HL-60 (cell line): ENCODE measurements around the gene CCDC9.

Source experiments
- DNase-seq, 2 experiments: peaks; one replicate each; pipeline ENCODE4 v3.0.0-alpha.2; 2010 to 2020; ENCODE audit warnings: low read depth in 1 of 2, low spot score in 1 of 2
- H3K27ac ChIP-seq: fragments of 250-450 bp; sonication (Bioruptor Pico); replicated peaks from 2 replicates; pipeline ENCODE4 v1.5.1; 2020; ENCODE audit warnings: mild to moderate bottlenecking, moderate library complexity
- H3K27me3 ChIP-seq: fragments of 250-450 bp; sonication (Bioruptor Pico); 2 replicates; pipeline ENCODE4 v1.5.1; 2021; ENCODE audit warnings: mild to moderate bottlenecking, moderate library complexity; ENCODE audit not compliant: insufficient read depth, poor library complexity, severe bottlenecking
- H3K4me3 ChIP-seq: replicated peaks from 2 replicates; pipeline ENCODE4 v1.5.1; 2011; ENCODE audit warnings: mild to moderate bottlenecking, control low read depth, low read length; ENCODE audit not compliant: insufficient read depth
- CTCF ChIP-seq: IDR thresholded peaks from one replicate; pipeline ENCODE4 v1.5.1; 2011; ENCODE audit warnings: low read length, control low read depth, inconsistent platforms; ENCODE audit not compliant: insufficient read depth
- GABPA ChIP-seq: IDR thresholded peaks from 2 replicates; pipeline ENCODE4 v1.6.1; 2012; ENCODE audit warnings: low read depth
- POLR2AphosphoS5 ChIP-seq: IDR thresholded peaks from 2 replicates; pipeline ENCODE4 v1.6.1; 2012; ENCODE audit warnings: low read depth
- REST ChIP-seq: IDR thresholded peaks from 2 replicates; pipeline ENCODE4 v1.6.1; 2012; ENCODE audit warnings: low read depth; ENCODE audit not compliant: insufficient replicate concordance
- SPI1 ChIP-seq: IDR thresholded peaks from 2 replicates; pipeline ENCODE4 v1.6.1; 2012; ENCODE audit warnings: low read depth, mild to moderate bottlenecking, borderline replicate concordance

CCDC9 gene

GRCh38 chr19:47269596-47269995 is 13.3 kb downstream of the CCDC9 start:
- Histone ChIP-seq H3K27ac (no peak overlapping the region), H3K4me3 (no peak overlapping the region), H3K27me3 (no peaks in the 10 kb centered on the region)
- no peak for TF ChIP-seq REST
- no peak for TF ChIP-seq POLR2AphosphoS5
- no peak for TF ChIP-seq CTCF
- TF ChIP-seq GABPA: no peak
- TF ChIP-seq SPI1: no peak
- DNase-seq: no peak

GRCh38 chr19:47270408-47270807 is 14.1 kb downstream of the CCDC9 start:
- DNase-seq: no peak
- no peaks in the 10 kb centered on the region for H3K27me3 ChIP-seq
- H3K27ac ChIP-seq: no peak overlapping the region
- TF ChIP-seq REST (no peak), SPI1 (no peak), CTCF (no peak), POLR2AphosphoS5 (no peak), GABPA (no peak)
- H3K4me3 ChIP-seq: no peak overlapping the region

GRCh38 chr19:47271949-47272348 is 15.6 kb downstream of the CCDC9 start:
- Histone ChIP-seq H3K27me3 (no peaks in the 10 kb centered on the region), H3K4me3 (no peak overlapping the region), H3K27ac (0 out of 2 replicates have a peak overlapping the region, but pooled peaks have one; percentile 27)
- no peak for TF ChIP-seq GABPA
- peak; percentile 54; the same call in 1 of the 2 replicates for TF ChIP-seq SPI1
- peak in 1 of 2 experiments; percentile 54 for DNase-seq

- H3K27ac ChIP-seq: peak overlapping the region; percentile 96
- peak in 1 of 2 experiments; percentile 57 for DNase-seq
- TF ChIP-seq CTCF: no peak
- TF ChIP-seq REST: no peak
- no peak for TF ChIP-seq SPI1
- TF ChIP-seq POLR2AphosphoS5: no peak
- no peak for TF ChIP-seq GABPA
- H3K27me3 ChIP-seq: no peaks in the 10 kb centered on the region
- H3K4me3 ChIP-seq: peak overlapping the region; percentile 57
Observed at GRCh38 chr19:47272448-47273312, 16.4 kb downstream of the CCDC9 start.
